ENCODE data around the gene SLC41A3.
"Not testable (repeated sequence)": the region's sequence is repeated elsewhere in the genome, so short reads cannot be mapped to it uniquely, and the experiment has no call there.

SLC41A3 gene

GRCh38 chr3:126051234-126051633 is 32.7 kb downstream of the SLC41A3 start:
- no peak for DNase-seq

GRCh38 chr3:126050626-126051025 is 33.3 kb downstream of the SLC41A3 start:
- no peak for DNase-seq

GRCh38 chr3:126050050-126050392 is 33.9 kb downstream of the SLC41A3 start:
- DNase-seq, result no peak

DNA sequence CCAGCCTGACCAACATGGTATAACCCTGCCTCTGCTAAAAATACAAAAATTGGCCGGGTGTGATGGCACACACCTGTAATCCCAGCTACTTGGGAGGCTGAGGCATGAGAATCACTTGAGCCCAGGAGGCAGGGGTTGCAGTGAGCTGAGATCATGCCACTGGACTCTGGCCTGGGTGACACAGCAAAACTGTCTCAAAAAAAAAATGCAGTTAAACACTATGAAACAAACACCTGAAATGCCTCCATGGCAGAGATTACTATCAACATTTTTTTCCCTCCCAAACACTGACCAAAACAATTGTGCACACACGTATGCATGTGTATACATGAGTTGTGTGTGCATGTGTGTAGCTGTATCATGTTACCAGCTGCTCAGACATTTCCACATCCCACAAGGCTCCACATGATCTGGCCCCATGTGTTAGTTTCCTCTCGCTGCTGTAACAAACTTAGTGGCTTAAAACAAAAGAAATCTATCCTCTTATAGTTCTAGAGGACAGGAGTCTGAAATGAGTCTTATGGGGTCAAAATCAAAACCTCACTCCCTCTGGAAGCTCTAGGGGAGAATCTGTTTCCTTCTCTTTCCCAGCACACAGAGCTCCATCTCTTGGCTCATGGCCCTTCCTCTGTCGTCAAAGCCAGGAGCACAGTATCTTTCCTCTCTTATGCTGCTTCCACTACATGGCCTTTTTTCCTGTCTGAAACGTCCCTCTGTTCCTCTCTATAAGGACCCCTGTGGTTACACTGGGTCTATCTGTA is 34.5 kb downstream of the SLC41A3 start:
- DNase-seq, result no peak

DNA sequence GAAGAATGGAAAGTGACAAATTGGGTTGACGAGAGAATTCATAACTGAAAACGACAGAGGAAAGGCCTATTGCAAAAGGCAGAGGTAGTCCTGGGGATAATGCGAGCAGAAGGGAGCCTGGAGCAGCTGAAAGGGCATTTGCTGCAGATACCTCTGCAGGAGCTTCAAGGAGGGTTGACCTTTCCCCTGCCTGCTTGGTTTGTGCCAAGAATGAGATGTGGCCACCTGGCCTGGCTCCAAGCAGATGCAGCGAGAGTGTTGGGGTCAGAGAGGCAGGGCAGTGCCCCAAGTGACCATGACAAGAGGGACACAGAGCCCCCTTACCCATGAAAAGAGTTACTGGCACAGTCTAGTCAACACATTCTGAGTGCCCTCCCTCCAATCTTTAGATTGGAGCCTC is 43.5 kb downstream of the SLC41A3 start:
- no peak for DNase-seq

- DNase-seq, result no peak
These were observed 44.1 kb downstream of the SLC41A3 start for GRCh38 chr3:126039870-126040269.

DNA sequence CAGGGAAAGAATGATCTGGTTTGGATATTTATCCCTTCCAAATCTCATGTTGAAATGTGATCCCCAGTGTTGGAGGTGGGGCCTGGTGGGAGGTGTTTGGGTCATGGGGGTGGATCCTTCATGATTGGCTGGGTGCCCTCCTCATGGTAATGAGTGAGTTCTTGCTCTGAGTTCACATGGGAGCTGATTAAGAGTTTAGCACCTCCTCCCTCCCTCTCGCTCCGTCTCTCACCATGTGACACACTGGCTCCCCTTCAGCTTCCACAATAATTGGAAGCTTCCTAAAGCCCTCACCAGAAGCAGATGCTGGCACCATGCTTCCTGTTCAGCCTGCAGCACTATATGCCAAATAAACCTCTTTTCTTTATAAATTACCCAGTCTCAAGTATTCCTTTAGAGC is 45.1 kb downstream of the SLC41A3 start:
- DNase-seq, result not testable (repeated sequence)

- no peak for DNase-seq
These were observed 47.8 kb downstream of the SLC41A3 start for GRCh38 chr3:126036056-126036549.

- DNase-seq, result no peak
These were observed 48.4 kb downstream of the SLC41A3 start for GRCh38 chr3:126035362-126036050.

DNA sequence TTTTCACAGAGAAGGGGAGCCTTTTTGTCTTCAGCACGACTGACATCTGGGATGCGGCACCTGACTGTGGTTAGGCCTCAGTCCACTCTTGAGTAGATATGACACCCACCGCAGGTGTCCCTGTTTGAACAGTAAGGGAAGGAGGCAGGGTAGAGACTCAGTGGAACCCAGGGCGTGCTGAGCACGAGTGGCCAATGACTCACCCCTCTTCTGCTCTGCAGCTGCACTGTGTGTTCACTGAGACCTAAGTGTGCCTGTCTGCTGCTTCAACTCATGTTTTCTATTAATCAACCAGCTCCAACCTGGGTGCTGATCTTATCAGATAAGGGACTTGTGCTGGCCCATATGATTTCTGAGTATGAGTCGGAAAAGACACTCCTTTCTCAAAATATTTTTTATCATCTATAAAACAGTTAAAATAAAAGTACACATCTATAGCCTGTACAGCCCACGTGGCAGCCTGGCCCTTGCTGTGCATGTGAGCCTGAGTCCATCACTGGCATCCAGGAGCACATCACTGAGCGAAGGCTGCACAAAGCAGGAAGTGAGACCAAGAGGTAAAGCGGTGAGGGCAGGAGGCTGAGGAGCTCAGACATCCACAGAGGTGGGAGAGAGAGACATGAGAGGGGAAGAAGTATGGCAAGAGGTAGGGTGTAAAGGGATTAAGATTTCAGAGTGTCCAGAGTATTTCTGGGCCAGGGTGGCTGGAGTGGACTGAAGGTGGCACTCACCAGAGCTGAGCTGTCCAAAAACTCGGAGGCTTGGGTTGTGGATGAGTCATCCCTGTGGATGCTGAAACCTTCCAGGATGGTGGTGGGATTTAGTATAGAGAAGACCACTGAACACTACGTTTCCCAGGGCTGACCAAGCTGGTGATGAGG is 49.2 kb downstream of the SLC41A3 start:
- DNase-seq, result no peak

DNA sequence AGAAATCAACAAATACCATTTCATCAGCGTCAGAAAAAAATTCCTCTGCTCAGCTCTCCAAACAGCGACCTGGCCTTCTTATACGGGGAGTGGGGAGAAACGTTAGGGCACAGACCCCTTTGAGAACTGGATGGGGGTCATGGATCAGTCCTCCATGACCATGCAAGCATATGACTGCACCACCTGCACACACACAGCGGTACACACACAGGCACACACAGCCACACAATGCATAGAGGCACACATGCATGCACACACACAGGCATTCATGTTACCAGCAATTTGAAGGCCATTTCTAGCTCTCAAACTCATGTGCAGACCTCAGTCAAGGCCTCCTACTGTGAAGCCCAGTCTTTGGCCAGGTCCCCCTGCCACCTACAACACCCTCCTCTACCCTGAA is 50.2 kb downstream of the SLC41A3 start:
- DNase-seq, result no peak

- no peak for DNase-seq
These were observed 50.7 kb downstream of the SLC41A3 start for GRCh38 chr3:126033051-126033745.

DNA sequence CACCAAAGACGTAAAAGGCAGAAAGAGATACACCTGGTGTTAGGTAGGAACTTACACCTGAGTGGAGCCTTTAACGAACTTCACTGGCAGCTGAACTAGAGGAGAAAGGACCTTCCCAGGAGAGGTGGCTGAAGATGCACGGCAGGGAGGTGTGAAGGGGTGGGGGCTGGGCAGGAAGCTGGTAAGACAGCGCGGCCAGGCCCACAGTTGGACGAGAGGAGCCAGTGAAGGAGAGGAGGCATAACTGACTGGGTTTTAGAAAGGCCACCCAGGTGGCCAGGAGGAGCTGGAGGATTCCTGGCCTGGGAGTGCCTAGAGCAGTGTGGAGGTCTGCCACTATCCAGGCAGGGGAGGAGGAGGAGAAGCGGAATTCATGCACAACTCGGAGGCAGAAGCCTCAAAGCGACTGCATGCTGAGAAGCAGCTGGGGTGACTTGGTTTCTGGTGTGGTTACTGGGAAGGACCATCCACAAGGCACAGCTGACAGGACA is 51.9 kb downstream of the SLC41A3 start:
- no peak for DNase-seq

GRCh38 chr3:126030455-126030854 is 53.5 kb downstream of the SLC41A3 start:
- DNase-seq, result no peak

DNA sequence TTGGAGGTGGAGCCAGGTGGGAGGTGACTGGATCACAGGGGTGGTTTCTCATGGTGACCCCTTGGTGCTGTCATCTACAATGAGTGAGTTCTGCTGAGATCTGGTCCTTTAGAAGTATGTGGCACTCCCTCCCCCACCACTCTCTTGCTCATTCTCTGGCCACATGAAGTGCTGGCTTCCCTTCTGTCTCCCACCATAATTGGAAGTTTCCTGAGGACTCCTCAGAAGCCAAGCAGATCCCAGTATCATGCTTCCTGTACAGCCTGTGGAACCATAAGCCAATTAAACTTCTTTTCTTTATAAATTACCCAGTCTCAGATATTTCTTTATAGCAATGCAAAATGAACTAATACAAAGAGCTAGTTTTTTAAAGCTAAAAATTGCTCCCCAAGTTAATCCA is 54.7 kb downstream of the SLC41A3 start:
- DNase-seq, result no peak

GRCh38 chr3:126028096-126028495 is 55.8 kb downstream of the SLC41A3 start:
- no peak for DNase-seq

DNA sequence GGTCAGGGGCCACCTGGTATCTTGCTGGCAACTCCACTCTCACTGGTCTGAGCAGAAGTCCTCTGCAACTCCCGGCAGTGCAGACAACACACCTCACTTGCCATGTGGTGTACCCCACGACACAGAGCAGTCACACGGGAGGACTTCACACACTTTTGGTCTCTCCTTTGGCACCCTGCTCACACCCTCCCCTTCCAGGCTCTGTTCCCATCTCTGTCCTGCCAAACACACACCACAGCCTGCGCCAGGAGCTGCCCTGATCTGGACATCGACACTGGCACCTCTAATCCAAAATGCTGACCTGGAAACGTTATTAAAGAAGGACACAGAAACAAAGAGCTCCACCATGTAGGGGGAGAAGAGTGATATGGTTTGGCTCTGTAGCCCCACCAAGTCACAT is 57.2 kb downstream of the SLC41A3 start:
- no peak for DNase-seq

GRCh38 chr3:126026277-126026751 is 57.6 kb downstream of the SLC41A3 start:
- DNase-seq, result peak in 1 of 2 donors; percentile 13

DNA sequence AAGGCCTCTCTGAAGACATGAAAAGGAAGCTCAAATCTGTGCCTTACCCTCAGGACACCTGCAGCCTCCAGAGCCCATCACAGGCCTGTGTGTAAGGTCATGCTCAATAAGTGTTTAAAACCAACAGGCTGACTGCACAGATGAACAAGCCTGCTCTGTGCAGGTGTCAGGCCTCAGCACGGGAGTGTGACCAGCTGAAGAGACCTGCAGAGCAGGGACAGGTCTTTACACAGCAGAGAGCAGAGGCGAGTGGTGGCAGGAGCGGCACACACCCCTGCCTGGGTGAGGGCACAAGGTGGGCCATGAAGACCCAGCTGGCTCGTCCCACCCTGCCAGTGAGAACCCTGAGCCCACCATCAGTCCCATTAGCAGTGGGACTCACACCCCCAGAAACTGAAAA is 58.1 kb downstream of the SLC41A3 start:
- no peak for DNase-seq

GRCh38 chr3:126025116-126025729 is 58.7 kb downstream of the SLC41A3 start:
- no peak for DNase-seq

GRCh38 chr3:126024049-126024854 is 59.7 kb downstream of the SLC41A3 start:
- no peak for DNase-seq
